Cardiac fibroblast (primary cell): ENCODE measurements around the gene ZBTB38.

ENCODE experiments used
- DNase-seq, 2 donors: peaks; one replicate each; pipeline versions ENCODE4 v3.0.0 to v3.0.0-alpha.2; 2010; ENCODE audit warnings: low read depth in 2 of 2
- H3K4me3 ChIP-seq, 2 donors: replicated peaks in 1 of 2; 1 replicate in 1 of 2; 2 replicates in 1 of 2; pipeline ENCODE4 v1.5.1; 2011; ENCODE audit warnings: low read depth in 2 of 2, low read length in 2 of 2, mild to moderate bottlenecking in 2 of 2, moderate library complexity in 1 of 2
- TF ChIP-seq, protein P1 (sequence below): IDR thresholded peaks from one replicate; pipeline ENCODE4 v1.5.1; 2011; ENCODE audit warnings: low read depth, mild to moderate bottlenecking, low read length, inconsistent platforms

Gene ZBTB38

DNA sequence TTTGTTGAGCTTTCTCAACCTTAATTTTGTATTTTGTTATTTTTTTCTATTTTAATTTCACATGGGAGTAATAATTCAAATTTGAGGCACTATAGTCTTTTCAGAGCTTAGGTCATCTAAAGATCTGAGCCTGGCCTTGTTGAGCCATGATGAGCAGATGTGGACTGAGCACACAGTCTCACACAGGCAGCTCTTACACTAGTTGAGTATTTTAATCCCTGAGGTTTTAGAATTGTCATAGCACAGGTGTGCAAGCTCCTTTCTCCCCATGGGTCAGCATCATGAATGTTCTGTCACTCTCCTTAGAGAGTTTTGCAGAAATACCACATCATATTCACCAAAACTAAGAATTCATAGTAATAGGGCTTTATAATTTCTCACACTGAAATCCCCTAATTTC, 4.9 kb downstream of the ZBTB38 start:
- TF ChIP-seq, protein P1, sequence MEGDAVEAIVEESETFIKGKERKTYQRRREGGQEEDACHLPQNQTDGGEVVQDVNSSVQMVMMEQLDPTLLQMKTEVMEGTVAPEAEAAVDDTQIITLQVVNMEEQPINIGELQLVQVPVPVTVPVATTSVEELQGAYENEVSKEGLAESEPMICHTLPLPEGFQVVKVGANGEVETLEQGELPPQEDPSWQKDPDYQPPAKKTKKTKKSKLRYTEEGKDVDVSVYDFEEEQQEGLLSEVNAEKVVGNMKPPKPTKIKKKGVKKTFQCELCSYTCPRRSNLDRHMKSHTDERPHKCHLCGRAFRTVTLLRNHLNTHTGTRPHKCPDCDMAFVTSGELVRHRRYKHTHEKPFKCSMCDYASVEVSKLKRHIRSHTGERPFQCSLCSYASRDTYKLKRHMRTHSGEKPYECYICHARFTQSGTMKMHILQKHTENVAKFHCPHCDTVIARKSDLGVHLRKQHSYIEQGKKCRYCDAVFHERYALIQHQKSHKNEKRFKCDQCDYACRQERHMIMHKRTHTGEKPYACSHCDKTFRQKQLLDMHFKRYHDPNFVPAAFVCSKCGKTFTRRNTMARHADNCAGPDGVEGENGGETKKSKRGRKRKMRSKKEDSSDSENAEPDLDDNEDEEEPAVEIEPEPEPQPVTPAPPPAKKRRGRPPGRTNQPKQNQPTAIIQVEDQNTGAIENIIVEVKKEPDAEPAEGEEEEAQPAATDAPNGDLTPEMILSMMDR, result no peak
- H3K4me3 ChIP-seq, result no peak overlapping the region
- DNase-seq, result peak in 1 of 2 donors; percentile 9

DNA sequence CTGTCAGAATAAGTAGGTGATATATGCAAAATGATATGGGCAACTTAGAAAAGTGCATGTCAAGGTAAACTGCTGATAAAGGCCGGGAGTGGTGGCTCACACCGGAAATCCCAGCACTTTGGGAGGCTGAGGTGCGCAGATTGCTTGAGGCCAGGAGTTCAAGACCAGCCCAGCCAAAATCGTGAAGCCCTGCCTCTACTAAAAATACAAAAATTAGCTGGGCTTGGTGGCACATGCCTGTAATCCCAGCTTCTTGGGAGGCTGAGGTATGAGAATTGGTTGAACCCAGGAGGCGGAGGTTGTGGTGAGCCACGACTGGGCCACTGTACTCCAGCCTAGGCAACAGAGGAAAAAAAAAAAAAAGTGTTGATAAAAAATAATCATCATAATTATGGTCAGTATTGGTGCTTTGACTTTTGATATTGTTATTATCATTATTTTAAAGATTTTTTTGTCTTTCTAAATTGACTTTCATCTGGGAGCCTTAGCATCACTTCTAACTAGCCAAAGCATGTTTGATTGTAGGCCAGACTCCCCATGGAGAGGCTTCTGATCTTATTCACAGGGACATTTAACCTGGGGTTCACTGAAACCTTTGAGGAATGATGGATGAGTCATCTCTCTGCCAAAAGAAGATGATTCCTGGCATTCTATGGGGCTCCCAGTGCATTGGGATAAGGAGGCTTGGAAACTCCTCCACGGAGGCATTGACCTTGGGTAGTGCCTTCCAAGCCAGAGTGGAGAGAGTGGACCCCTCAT, 5.6 kb downstream of the ZBTB38 start:
- H3K4me3 ChIP-seq, result no peak overlapping the region
- TF ChIP-seq, protein P1, result no peak
- DNase-seq, result peak in 1 of 2 donors; percentile 44

DNA sequence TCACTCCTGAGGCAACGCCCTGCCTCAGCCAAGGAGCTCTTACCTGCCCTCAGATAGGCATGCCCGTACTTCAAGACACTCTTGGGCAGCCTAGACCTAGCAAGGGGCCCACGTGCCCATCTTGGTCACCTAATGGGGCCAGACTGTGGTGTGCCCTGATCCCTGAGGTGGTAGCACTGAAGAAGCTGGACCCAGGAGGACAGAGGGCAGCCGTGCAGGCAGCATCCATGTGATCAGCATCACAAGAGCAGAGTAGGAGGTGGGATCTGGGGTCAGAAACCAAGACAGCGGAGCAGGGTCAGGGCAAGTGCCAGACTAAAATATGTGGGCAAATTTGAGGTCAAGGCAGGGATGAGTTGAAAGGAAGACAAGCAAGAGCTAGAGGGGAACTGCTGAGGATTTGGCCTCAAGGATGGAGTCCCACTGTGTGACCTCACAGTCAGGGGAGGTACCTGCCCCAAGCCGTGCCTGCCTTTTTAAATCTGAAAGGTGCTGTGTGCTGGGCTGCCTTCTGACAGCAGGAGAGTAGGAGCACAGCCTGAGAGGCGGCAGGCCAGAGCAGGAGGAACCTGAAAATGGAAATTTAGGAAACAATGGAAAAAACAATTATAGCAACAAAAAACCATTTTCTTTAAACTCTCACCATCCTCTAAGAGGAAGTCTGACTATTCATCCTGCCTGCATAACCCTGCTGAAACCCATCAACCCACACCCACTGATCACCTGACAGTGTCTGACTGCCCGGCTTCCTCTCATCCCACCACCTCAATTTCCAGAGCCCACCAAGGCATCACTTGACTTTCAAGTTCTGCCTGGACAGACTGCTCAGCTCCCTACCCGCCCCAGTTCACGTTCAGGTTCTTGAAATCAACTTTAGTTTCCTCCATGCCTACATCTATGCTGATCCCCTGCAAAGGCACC, 7.3 kb downstream of the ZBTB38 start:
- TF ChIP-seq, protein P1, result no peak
- no peak overlapping the region for H3K4me3 ChIP-seq
- DNase-seq, result peak in 1 of 2 donors; percentile 4

DNA sequence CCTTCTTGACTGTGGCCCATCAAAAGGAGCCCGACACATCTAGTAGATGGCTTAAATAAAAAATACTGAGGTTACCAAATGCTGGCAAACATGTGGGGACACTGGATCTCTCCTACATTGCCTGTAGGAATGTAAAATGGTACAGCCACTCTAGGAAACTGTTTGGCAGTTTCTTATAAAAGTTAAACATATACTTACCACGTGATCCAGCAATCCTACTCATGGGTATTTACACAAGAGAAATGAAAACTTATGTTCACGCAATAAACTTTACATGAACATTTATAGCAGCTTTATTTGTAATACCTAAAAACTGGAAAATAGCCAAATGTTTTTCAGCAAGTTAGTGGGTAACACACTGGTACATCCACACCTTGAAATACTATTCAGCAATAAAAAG, 9.1 kb downstream of the ZBTB38 start:
- DNase-seq, result peak in 1 of 2 donors; percentile 13
- H3K4me3 ChIP-seq, result no peak overlapping the region
- TF ChIP-seq, protein P1, result no peak

DNA sequence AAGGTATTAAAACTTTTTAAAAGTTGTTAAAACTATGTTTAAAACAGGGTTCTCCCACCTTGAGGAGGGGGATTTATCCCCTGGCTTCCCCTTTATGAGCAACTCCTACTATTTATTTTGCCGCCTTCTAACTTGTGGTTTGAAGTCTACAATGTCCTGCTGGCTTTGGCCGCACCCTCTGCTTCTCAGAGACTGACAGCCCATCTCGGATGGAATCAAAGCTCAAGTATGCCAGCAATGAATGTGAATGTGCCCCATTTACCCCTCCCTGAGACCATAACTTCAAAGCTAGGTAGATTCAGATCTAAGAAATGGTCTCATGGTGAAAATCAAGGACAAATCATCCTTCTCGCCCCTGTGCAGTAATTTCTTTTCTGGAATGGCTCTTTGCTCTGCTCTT, 10.3 kb downstream of the ZBTB38 start:
- H3K4me3 ChIP-seq, result no peak overlapping the region
- no peak for DNase-seq
- TF ChIP-seq, protein P1, result no peak

DNA sequence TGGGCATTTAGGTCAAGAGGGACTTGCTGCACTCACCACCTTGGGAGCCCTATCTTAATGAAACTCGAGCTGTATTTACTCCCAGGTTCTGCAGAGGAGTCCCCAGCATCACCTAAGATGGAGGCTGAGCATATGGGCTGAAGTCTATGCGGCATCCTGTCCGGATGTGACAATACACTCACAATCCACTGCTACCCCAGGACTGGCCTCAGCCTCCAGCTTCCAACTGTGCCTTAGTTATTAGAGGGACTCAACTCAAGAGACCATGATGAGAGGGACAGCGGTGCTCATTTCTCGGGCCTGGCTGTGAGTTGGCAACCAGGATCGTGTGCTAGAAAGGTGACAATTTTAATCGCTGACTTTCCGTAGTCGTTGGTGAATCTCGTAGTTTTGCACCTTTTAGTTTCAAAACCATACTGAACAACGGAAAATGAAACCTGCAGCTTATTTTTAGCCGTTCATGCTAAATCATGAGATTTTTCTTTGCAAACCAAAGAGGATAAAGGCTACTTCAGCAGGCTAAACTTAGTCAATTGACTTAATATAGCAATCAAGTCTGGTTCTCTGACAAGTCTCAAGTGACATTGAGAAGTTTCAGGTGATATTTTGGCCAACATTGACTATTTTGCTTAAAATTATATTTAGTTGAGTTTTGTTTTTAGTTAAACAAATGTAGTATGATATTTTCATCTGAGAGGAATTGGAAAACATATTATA, 11.1 kb downstream of the ZBTB38 start:
- TF ChIP-seq, protein P1, result no peak
- H3K4me3 ChIP-seq, result no peak overlapping the region
- DNase-seq, result no peak
